WTC11 (cell line): Measurements from ENCODE around the gene C2orf76.

Experiments used
- CREB1 ChIP-seq: sonication (generic); formaldehyde crosslinking; IDR thresholded peaks from 2 replicates; pipeline ENCODE4 v1.8.0; 2023; ENCODE audit warnings: mild to moderate bottlenecking, missing genetic modification reagents
- RELA ChIP-seq: sonication (generic); formaldehyde crosslinking; IDR thresholded peaks from 2 replicates; pipeline ENCODE4 v1.8.1; 2022; ENCODE audit warnings: missing genetic modification reagents, mild to moderate bottlenecking, borderline replicate concordance
- TF ChIP-seq, protein P1 (sequence below): sonication (generic); formaldehyde crosslinking; IDR thresholded peaks from 2 replicates; pipeline ENCODE4 v1.8.0; 2022; ENCODE audit warnings: mild to moderate bottlenecking, missing genetic modification reagents

GRCh38 chr2:119305497-119306195, 61.0 kb downstream of the C2orf76 start:
- TF ChIP-seq CREB1 (CRISPR knock-in tag) (no peak), RELA (no peak)
- TF ChIP-seq, protein P1, sequence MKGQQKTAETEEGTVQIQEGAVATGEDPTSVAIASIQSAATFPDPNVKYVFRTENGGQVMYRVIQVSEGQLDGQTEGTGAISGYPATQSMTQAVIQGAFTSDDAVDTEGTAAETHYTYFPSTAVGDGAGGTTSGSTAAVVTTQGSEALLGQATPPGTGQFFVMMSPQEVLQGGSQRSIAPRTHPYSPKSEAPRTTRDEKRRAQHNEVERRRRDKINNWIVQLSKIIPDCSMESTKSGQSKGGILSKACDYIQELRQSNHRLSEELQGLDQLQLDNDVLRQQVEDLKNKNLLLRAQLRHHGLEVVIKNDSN (CRISPR knock-in tag): no peak
